DMS153 treated with DMSO at 0.1 percent for 48 hours (cell line): ENCODE measurements around the gene SEMA4A.
"Not testable (repeated sequence)": the region's sequence is repeated elsewhere in the genome, so short reads cannot be mapped to it uniquely, and the experiment has no call there.

ENCODE experiments used
- DNase-seq: peaks from one replicate; lab custom pipeline; 2025; ENCODE audit not compliant: unreplicated experiment; lab: John Stamatoyannopoulos, UW

Gene SEMA4A

DNA sequence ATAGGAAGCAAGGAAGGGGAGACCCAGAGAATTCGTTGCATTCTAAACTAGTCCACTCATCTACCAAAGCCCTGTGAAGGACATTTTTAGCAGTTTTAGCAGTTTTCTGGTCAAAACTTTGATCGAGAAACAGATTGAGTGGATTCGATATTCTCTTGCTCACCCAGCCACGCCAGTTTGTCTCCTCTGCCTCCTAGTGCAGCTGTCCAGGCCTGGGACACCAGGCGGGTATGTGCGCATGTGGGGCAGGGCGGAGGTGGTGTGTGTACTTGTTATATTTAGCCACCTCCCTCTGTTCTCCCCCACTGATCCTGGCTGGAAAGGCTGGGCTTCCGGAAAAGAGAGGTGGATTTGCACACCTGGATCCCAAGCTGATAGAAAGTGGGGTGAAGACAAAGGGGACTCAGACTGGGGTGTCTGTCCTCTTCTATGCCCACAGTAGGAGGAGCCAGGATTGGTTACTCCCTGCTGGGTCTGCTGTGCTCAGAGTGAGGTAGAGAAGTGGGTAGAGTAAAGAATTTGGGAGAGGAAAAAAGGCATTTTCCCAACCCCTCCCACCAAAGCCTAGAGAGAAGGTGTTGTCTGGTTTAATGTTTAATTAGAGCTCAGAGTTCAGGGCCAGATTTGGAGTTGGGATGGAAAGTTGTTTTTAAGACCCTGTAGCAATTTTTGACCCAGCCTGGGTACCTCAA, 35.1 kb upstream of the SEMA4A start:
- DNase-seq = no peak

DNA sequence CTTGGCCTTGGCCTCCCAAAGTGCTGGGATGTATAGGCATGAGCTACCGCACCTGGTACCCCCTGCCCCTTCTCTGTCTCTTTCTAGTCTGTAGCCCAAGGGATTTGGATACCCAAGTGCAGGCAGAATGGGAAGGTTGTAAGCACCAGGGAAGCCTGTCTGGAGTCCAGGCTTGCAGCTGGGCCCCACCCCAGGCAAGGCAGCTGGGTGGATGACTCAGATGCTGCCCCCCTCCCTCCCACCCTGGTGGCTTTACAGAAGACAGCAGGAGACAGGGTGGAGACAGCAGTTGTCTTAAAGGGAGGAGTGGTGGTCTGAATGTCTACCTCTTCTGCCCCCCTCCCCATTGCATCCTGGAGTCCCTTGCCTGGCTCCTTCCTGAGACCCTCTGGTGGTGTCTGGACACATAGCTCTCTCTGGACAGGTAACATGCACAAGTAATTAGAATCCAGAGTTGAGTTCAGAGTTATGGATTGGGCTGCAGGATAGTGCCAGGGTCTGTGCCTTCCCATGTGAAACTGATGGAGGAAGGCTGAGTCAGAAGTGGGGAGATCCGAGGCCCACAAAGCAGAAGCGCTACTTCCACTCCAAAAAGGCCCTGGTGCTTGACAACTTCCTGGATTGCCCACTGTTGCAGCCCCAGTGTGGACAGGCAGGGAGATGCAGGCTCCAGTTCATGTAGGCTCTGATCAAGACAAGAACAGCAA, 33.7 kb upstream of the SEMA4A start:
- no peak for DNase-seq

DNA sequence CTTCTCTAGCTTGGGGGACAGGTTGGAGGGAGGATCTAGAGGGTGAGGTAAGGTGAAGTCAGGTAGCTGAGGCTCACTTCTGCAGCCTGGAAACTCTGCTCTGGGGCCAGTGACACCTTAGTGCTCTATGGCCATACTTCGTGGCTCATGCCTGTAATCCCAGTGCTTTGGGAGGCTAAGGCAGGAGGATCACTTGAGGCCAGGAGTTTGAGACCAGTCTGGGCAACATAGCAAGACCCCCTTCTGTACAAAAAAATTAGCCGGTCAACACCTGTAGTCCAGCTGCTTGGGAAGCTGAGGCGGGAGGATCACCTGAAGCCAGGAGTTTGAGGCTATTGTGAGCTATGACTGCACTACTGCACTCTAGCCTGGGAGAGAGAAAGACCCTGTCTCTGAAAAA, 33.1 kb upstream of the SEMA4A start:
- DNase-seq = no peak

GRCh38 chr1:156121005-156121404, 32.4 kb upstream of the SEMA4A start:
- DNase-seq = not testable (repeated sequence)

DNA sequence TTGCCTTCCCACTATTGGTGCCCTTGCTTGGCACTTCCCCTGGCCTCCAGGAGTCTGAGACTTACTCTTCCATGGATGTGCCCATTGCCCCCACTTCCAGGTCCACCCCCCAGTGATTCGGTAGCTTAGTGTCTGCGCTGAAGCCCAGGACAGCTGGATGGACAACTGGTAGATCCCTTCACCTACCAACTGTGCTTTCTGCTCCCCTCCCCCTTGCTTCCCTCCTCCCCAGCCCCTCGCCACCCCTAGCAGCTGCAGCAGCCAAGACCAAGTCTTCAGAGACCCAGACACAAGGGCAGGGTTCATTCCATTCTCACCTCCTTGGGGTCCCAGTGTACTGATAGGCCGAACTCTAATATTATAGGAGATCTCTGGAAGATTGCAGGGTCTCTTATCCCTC, 31.9 kb upstream of the SEMA4A start:
- DNase-seq = no peak

GRCh38 chr1:156122086-156122485, 31.3 kb upstream of the SEMA4A start:
- no peak for DNase-seq

DNA sequence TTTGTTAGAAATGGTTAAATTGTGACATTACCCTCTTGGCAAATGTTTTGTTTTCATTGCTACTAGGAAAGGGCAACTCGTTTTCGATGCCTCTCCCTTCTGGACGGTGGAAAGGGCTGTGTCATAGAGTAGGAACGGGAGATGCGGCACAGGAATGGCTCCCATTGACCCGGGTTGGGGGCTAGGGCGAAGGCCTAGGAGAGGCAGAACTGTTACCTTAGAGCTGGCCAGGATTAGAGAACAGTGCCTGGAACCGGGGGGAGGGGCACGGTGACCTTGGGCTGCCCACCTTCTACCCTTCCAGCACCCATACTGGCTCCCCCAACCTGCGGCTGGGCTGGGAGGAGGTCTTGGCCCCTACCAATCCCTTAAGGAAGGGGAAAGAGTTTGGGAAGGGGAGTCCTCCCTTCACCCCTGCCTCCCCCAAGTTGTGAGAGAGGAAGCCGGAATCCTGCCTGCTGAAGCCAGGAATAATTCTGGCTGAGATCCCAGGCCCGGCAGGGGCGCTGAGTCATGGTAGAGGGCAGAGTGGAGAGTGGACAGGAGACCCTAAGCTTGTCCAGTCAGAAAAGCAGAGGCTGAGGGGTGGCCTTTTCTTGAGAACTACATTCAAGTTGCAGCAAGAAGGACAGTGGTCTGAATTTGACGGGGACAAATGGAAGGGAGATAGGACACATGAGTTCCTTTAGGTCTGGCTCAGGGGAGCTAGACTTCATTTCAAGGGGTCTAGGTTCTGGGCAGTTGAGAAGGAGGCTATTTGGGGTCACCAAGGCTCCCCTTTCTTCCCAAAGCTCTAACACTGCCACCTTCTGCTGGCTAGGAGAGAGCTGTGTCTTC, 30.6 kb upstream of the SEMA4A start:
- peak; percentile 40 for DNase-seq

- DNase-seq = peak; percentile 100
These were observed 29.8 kb upstream of the SEMA4A start for GRCh38 chr1:156123356-156124196.

DNA sequence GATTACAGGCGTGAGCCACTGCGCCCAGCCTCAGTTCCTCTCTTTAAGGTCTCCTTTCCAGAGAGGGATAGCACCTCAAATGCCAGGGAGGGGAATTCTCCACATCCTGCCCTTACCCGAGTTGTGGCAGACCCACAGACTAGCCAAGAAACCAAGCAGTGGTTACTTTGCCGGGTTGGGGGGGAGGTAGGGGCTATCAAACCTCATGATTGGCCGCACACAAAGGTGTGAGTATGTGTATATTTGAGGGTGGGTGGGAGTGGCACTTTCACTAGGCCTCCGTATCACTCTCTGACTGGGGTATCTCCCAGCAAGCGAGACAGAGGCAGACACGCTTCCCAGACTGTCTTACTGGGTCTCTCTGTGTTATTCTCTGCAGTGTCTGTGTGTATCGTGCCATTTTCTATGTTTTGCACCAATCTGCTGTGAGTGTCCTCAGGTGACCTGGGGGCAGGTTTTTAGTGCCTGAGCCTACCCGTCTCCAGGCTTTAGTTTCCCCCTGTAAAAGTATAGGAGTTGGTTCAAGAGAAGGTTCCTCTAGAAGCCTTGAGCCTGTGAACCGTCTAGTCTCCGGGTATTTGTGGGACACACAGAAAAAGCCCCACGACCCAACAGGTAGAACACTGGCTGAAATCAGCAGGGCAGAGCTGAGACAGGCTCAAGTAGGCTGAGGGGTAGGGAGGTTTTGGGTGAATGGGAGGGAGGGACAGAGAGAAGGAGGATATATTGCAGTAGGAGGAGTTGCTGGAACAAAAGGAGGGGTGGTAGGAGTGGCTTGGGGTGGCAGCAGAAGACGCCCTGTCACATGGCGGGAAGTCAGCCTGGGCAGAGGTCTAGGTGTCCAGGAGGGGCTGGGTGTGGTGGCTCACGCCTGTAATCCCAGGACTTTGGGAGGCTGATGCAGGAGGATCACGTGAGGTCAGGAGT, 28.6 kb upstream of the SEMA4A start:
- DNase-seq = no peak

DNA sequence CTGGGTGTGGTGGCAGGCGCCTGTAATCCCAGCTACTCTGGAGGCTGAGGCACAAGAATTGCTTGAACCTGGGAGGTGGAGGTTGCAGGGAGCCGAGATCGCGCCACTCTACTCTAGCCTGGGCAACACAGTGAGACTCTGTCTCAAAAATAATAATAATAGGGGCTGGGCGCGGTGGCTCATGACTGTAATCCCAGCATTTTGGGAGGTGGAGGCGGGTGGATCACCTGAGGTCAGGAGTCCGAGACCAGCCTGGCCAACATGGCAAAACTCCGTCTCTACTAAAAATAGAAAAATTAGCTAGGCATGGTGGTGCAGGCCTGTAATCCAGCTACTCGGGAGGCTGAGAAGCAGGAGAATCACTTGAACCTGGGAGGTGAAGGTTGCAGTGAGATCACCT, 27.8 kb upstream of the SEMA4A start:
- not testable (repeated sequence) for DNase-seq

- DNase-seq = peak; percentile 75
These were observed 27.2 kb upstream of the SEMA4A start for GRCh38 chr1:156126043-156126629.

- no peak for DNase-seq
These were observed 26.5 kb upstream of the SEMA4A start for GRCh38 chr1:156126630-156127534.

DNA sequence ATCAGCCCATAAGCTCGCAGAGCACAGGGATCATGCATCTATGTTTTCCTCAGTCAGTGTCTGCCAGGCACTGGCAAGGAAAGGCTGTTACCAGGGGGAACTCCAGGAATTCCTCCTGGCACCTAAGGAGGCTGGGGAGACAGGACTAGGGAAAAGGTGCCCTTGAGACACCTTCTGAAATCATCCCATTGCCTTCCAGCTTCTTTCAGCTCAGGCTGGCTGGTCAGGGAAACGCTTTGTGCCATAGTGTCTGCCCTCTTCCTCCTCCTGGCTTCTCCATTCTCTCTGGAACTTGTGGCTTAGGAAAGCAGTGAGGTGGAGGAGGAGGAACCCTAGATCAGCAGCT, 25.1 kb upstream of the SEMA4A start:
- no peak for DNase-seq

DNA sequence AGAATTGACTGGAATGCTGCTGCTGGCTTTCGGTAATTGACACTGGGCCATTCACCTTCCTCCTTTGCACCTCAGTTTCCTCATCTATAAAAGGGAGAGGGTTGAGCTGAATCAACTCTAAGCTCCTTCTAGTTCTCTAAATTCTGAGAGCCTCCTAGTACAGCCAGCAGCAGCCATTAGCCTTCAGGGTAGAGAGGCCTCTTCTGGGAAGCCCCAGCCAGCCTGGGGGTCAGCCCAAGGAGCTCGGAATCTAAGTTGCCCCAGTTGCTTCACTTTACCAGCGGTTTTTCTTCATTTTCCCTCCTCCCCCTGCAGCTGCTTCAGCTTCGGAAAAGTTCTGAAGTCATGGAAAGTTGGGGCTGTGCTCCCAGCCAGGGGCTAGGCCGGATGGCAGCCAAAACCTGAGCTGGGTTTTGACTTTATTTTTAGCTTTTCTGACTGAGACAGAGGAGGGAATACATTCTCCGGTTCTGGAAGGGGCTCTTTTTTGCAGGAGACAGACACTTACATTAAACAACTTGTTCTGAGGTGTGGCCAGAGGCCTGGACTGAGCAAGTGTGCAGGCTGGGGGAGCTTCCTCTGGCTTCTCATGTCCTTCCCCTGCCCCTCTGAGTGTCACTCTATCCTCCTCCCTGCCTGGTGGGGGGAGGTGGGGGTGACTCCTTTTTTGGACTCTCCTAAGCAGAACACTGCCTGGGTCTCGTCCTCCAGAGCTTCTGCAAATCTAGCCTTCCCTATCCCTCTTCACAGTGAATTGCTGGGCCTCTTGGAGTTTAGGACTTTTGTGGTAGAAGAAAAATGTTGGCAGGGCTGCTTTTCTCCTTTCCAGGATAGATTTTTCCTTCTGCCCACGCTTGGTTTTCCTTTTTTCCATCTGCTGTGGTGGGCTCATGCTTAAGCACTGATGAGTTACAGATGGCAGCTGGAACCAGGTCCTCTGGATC, 24.5 kb upstream of the SEMA4A start:
- no peak for DNase-seq

DNA sequence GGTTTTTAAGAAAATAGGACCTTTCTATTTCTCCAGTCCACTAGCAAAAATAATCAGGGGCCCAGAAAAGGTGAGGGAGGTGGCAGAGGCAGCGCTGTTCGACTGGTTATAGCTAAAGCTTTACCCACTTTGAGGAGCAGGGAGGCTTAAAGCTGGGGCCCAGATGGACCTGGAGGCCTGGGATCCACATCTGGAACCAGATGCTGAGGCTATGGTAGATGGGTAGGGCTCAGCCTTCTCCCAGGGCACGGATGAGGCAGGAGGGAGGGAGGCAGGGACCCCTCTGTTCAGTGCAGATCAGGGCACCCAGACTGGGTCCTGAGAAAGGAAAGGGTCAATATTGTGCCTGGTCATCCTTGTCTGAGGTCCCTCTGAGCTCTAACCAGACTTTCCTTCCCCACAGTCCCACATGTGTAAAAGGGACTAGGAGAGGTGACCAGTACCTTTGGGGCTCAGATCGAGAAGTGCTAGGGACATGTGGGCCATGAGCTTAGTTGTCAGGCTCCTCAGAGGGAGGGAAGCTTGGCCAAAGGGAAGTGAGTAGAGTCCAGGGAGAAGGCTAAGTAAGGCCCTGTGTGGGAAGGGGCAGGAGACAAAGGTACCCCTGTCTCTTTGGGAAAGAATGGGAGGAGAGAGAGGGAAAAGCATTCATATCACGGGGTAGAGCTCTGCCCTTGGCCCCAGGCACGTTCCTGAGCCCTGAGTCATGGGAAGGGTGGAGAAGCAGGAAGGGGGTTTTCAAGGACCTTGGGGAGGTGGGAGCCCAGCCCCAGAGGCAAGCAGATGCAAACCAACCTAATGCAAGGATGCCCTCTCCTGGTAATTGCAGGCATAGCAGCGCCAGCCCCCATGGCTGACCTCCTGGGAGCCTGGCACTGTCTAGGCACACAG, 23.5 kb upstream of the SEMA4A start:
- DNase-seq = peak; percentile 67

- DNase-seq = no peak
These were observed 22.8 kb upstream of the SEMA4A start for GRCh38 chr1:156130578-156130942.
